WTC11 (cell line): ENCODE measurements around the gene MERTK. TPM values are rescaled to one million over a fixed set of nuclear protein-coding genes. Genes with fewer than 3 reads are reported as not detected.
"Not testable (repeated sequence)": the region's sequence is repeated elsewhere in the genome, so short reads cannot be mapped to it uniquely, and the experiment has no call there.

Experiments
- ATAC-seq: fragments of 200-7000 bp; cut with Tn5 transposase; 2 replicates; pipeline ENCODE4 v1.10.0; 2021; ENCODE audit warnings: mild to moderate bottlenecking, moderate library complexity
- CTCF ChIA-PET: fragments of 300-600 bp; sonication (Branson Sonifier 250); formaldehyde crosslinking; loops from one replicate; lab custom pipeline; 2021; ENCODE audit warnings: antibody characterized with exemption; lab: Charles Lee
- POLR2A ChIA-PET: fragments of 350-600 bp; sonication (Branson Sonifier 250); formaldehyde crosslinking; loops from one replicate; lab custom pipeline; 2021; ENCODE audit warnings: antibody characterized with exemption; lab: Charles Lee
- DNase-seq: peaks from one replicate; pipeline ENCODE4 v3.0.0; 2021; ENCODE audit warnings: low spot score
- H3K27ac Mint-ChIP-seq: 2 replicates; pipeline ENCODE4 v1.8.0; 2021; ENCODE audit warnings: mixed read lengths
- H3K27me3 Mint-ChIP-seq: 2 replicates; pipeline ENCODE4 v1.8.0; 2021; ENCODE audit warnings: low read depth, mild to moderate bottlenecking, moderate library complexity, mixed read lengths
- H3K36me3 Mint-ChIP-seq: 2 replicates; pipeline ENCODE4 v1.8.0; 2021; ENCODE audit warnings: mixed read lengths
- H3K4me1 Mint-ChIP-seq: 2 replicates; pipeline ENCODE4 v1.8.0; 2022; ENCODE audit warnings: mixed read lengths
- H3K4me3 Mint-ChIP-seq: 2 replicates; pipeline ENCODE4 v1.8.0; 2021; ENCODE audit warnings: mild to moderate bottlenecking, moderate library complexity, mixed read lengths
- H3K9me3 Mint-ChIP-seq: 2 replicates; pipeline ENCODE4 v1.8.0; 2021; ENCODE audit warnings: mixed read lengths
- CBFB ChIP-seq: sonication (generic); formaldehyde crosslinking; IDR thresholded peaks from 2 replicates; pipeline ENCODE4 v1.8.1; 2022; ENCODE audit warnings: mild to moderate bottlenecking, low read depth, missing genetic modification reagents
- CREM ChIP-seq: sonication (generic); formaldehyde crosslinking; IDR thresholded peaks from 2 replicates; pipeline ENCODE4 v1.8.1; 2022; ENCODE audit warnings: mild to moderate bottlenecking, missing genetic modification reagents, moderate library complexity
- E2F1 ChIP-seq: sonication (generic); formaldehyde crosslinking; IDR thresholded peaks from 2 replicates; pipeline ENCODE4 v1.8.0; 2022; ENCODE audit warnings: mild to moderate bottlenecking, missing genetic modification reagents
- EMX1 ChIP-seq: fragments of 250-450 bp; sonication (Bioruptor Pico); IDR thresholded peaks from 2 replicates; pipeline ENCODE4 v1.8.0; 2021; ENCODE audit warnings: mild to moderate bottlenecking
- FOXP1 ChIP-seq: sonication (generic); formaldehyde crosslinking; IDR thresholded peaks from 2 replicates; pipeline ENCODE4 v1.8.0; 2022; ENCODE audit warnings: missing genetic modification reagents, mild to moderate bottlenecking, moderate library complexity, borderline replicate concordance
- KAT7 ChIP-seq: sonication (generic); formaldehyde crosslinking; IDR thresholded peaks from 2 replicates; pipeline ENCODE4 v1.8.1; 2023; ENCODE audit warnings: missing genetic modification reagents, mild to moderate bottlenecking, borderline replicate concordance
- NFATC4 ChIP-seq: fragments of 250-450 bp; sonication (Bioruptor Pico); IDR thresholded peaks from 2 replicates; pipeline ENCODE4 v1.9.0; 2021; ENCODE audit warnings: mild to moderate bottlenecking
- NFYB ChIP-seq: sonication (generic); formaldehyde crosslinking; conservative IDR thresholded peaks from 2 replicates; pipeline ENCODE4 v1.8.0; 2022; ENCODE audit warnings: low read depth, missing genetic modification reagents
- OVOL2 ChIP-seq: fragments of 250-450 bp; sonication (Bioruptor Pico); IDR thresholded peaks from 2 replicates; pipeline ENCODE4 v1.9.0; 2021; ENCODE audit warnings: mild to moderate bottlenecking, borderline replicate concordance
- TCF7 ChIP-seq: sonication (generic); formaldehyde crosslinking; IDR thresholded peaks from 2 replicates; pipeline ENCODE4 v1.8.0; 2022; ENCODE audit warnings: mild to moderate bottlenecking, low read depth, missing genetic modification reagents, moderate library complexity
- ZNF416 ChIP-seq: fragments of 250-450 bp; sonication (Bioruptor Pico); IDR thresholded peaks from 2 replicates; pipeline ENCODE4 v1.9.0; 2021; ENCODE audit warnings: mild to moderate bottlenecking, inconsistent platforms
- ZNF512 ChIP-seq: sonication (generic); formaldehyde crosslinking; IDR thresholded peaks from 2 replicates; pipeline ENCODE4 v1.8.1; 2022; ENCODE audit warnings: missing genetic modification reagents, borderline replicate concordance
- ZNF532 ChIP-seq: fragments of 250-450 bp; sonication (Bioruptor Pico); IDR thresholded peaks from 2 replicates; pipeline ENCODE4 v1.9.0; 2021; ENCODE audit warnings: mild to moderate bottlenecking, borderline replicate concordance
- total RNA-seq: library from RNA; stranded (reverse); gene quantifications from 3 replicates; pipeline ENCODE4 v1.2.3, GENCODE V29; 2021
- TF ChIP-seq, protein P1 (sequence below): fragments of 250-450 bp; sonication (Bioruptor Pico); IDR thresholded peaks from 2 replicates; pipeline ENCODE4 v1.8.0; 2021; ENCODE audit warnings: mild to moderate bottlenecking
- TF ChIP-seq, protein P2 (sequence below): sonication (generic); formaldehyde crosslinking; IDR thresholded peaks from 2 replicates; pipeline ENCODE4 v1.8.1; 2022; ENCODE audit warnings: low read depth, missing genetic modification reagents, borderline replicate concordance
- TF ChIP-seq, protein P3 (sequence below): fragments of 250-450 bp; sonication (Bioruptor Pico); IDR thresholded peaks from 2 replicates; pipeline ENCODE4 v1.9.0; 2021; ENCODE audit warnings: moderate library complexity, mild to moderate bottlenecking, inconsistent platforms, borderline replicate concordance

MERTK gene
- total RNA-seq, 1 experiment from 2014 or later = 6.9 TPM

DNA sequence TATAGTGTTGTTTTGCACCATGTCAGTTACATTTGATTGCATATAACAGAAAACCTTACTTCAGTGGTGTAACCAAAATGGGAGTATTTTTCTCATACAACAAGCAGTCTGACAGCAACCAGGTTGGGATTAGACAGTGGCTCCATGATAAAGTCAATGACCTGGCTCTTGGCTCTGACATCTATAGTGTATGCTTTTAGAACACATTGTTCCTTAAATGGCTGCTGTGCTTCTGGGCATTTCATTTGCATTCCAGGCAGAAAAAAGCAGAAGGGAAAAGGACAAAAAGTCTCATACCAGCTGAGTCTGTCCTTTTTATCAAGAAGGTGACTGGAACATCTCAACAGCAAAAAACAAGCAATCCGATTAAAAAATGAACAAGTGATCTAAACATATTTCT, 10.2 kb downstream of the MERTK start:
- no peaks in the 10 kb centered on the region; the same call in 1 of the 2 replicates for H3K27me3 Mint-ChIP-seq
- DNase-seq = no peak
- CTCF ChIA-PET = interaction anchor here (1.1 kb wide), 1 partner anchor 21 kb away, joined by 3 read pairs; no protein-coding TSS in a partner anchor
- no peak for ATAC-seq
- no peaks in the 10 kb centered on the region for H3K9me3 Mint-ChIP-seq
- H3K4me3 Mint-ChIP-seq = no peak overlapping the region
- no peaks in the 10 kb centered on the region for H3K36me3 Mint-ChIP-seq
- no peak for TF ChIP-seq ZNF416 (CRISPR knock-in tag)
- TF ChIP-seq, all 79 proteins: peak for 0
- peaks cover 39% of the 10 kb centered on the region for H3K4me1 Mint-ChIP-seq
- no peak overlapping the region for H3K27ac Mint-ChIP-seq
- POLR2A ChIA-PET = no interaction called here

GRCh38 chr2:111909079-111909478, 10.7 kb downstream of the MERTK start:
- ChIA-PET POLR2A (no interaction called here), CTCF (no interaction called here)
- H3K27me3 Mint-ChIP-seq = no peaks in the 10 kb centered on the region; the same call in 1 of the 2 replicates
- no peaks in the 10 kb centered on the region for H3K9me3 Mint-ChIP-seq
- ATAC-seq (no peak), DNase-seq (no peak)
- H3K4me1 Mint-ChIP-seq = peaks cover 35% of the 10 kb centered on the region
- no peak overlapping the region for H3K4me3 Mint-ChIP-seq
- no peak for TF ChIP-seq E2F1
- TF ChIP-seq KAT7 (CRISPR knock-in tag) = no peak
- TF ChIP-seq, protein P1, sequence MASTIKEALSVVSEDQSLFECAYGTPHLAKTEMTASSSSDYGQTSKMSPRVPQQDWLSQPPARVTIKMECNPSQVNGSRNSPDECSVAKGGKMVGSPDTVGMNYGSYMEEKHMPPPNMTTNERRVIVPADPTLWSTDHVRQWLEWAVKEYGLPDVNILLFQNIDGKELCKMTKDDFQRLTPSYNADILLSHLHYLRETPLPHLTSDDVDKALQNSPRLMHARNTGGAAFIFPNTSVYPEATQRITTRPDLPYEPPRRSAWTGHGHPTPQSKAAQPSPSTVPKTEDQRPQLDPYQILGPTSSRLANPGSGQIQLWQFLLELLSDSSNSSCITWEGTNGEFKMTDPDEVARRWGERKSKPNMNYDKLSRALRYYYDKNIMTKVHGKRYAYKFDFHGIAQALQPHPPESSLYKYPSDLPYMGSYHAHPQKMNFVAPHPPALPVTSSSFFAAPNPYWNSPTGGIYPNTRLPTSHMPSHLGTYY = no peak
- no peak for TF ChIP-seq EMX1 (CRISPR knock-in tag)
- no peak for TF ChIP-seq CBFB (CRISPR knock-in tag)
- TF ChIP-seq NFATC4 = no peak
- TF ChIP-seq, protein P2, sequence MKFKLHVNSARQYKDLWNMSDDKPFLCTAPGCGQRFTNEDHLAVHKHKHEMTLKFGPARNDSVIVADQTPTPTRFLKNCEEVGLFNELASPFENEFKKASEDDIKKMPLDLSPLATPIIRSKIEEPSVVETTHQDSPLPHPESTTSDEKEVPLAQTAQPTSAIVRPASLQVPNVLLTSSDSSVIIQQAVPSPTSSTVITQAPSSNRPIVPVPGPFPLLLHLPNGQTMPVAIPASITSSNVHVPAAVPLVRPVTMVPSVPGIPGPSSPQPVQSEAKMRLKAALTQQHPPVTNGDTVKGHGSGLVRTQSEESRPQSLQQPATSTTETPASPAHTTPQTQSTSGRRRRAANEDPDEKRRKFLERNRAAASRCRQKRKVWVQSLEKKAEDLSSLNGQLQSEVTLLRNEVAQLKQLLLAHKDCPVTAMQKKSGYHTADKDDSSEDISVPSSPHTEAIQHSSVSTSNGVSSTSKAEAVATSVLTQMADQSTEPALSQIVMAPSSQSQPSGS (CRISPR knock-in tag) = no peak
- no peak for TF ChIP-seq FOXP1 (CRISPR knock-in tag)
- TF ChIP-seq TCF7 (CRISPR knock-in tag) = no peak
- TF ChIP-seq CREM (CRISPR knock-in tag) = no peak
- H3K27ac Mint-ChIP-seq = no peak overlapping the region
- H3K36me3 Mint-ChIP-seq = no peaks in the 10 kb centered on the region

DNA sequence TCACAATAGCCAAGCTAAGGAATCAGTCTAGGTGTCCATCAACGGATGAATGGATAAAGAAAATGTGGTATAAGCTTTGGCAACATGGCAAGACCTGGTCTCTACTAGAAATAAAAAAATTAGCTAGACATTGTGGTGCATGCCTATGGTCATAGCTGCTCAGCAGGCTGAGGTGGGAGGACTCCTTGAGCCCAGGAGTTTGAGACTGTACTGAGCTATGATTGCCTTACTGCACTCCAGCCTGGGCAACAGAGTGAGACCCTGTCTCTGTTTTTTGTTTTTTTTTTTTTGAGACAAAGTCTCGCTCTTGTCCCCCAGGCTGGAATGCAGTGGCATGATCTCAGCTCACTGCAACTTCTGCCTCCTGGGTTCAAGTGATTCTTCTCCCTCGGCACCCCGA, 11.6 kb downstream of the MERTK start:
- H3K27me3 Mint-ChIP-seq, H3K9me3 Mint-ChIP-seq, H3K36me3 Mint-ChIP-seq, H3K4me3 Mint-ChIP-seq, DNase-seq, H3K27ac Mint-ChIP-seq, POLR2A ChIA-PET, ATAC-seq: not testable (repeated sequence)
- H3K4me1 Mint-ChIP-seq = peaks cover 28% of the 10 kb centered on the region
- CTCF ChIA-PET = interaction anchor here (1.9 kb wide), 1 partner anchor 9 kb away, joined by 7 read pairs; no protein-coding TSS in a partner anchor

GRCh38 chr2:111910609-111911277, 12.3 kb downstream of the MERTK start:
- Mint-ChIP-seq H3K27me3 (no peaks in the 10 kb centered on the region), H3K27ac (no peak overlapping the region), H3K4me3 (no peak overlapping the region), H3K36me3 (no peaks in the 10 kb centered on the region), H3K4me1 (peaks cover 23% of the 10 kb centered on the region), H3K9me3 (no peaks in the 10 kb centered on the region)
- no peak for TF ChIP-seq OVOL2 (CRISPR knock-in tag)
- TF ChIP-seq, protein P3, sequence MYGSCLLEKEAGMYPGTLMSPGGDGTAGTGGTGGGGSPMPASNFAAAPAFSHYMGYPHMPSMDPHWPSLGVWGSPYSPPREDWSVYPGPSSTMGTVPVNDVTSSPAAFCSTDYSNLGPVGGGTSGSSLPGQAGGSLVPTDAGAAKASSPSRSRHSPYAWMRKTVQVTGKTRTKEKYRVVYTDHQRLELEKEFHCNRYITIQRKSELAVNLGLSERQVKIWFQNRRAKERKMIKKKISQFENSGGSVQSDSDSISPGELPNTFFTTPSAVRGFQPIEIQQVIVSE = no peak
- no peak for TF ChIP-seq ZNF532 (CRISPR knock-in tag)
- TF ChIP-seq ZNF512 (CRISPR knock-in tag) = no peak
- TF ChIP-seq NFYB (CRISPR knock-in tag) = no peak
- CTCF ChIA-PET = interaction anchor here (1.9 kb wide), 1 partner anchor 8 kb away, joined by 7 read pairs; no protein-coding TSS in a partner anchor
- ATAC-seq = no peak
- no peak for DNase-seq
- POLR2A ChIA-PET = interaction anchor here (0.5 kb wide), 1 partner anchor 449 kb away, joined by 3 read pairs; no protein-coding TSS in a partner anchor
